SW 1271 (cell line): ENCODE measurements around the gene STT3B.
A peak's percentile ranks its signal among the peaks of the same experiment; 100 is the strongest.
"Not testable (repeated sequence)": the region's sequence is repeated elsewhere in the genome, so short reads cannot be mapped to it uniquely, and the experiment has no call there.

Experiments
- DNase-seq, 2 experiments: peaks; one replicate each; lab custom pipeline; 2025; lab: John Stamatoyannopoulos, UW

Gene STT3B

DNA sequence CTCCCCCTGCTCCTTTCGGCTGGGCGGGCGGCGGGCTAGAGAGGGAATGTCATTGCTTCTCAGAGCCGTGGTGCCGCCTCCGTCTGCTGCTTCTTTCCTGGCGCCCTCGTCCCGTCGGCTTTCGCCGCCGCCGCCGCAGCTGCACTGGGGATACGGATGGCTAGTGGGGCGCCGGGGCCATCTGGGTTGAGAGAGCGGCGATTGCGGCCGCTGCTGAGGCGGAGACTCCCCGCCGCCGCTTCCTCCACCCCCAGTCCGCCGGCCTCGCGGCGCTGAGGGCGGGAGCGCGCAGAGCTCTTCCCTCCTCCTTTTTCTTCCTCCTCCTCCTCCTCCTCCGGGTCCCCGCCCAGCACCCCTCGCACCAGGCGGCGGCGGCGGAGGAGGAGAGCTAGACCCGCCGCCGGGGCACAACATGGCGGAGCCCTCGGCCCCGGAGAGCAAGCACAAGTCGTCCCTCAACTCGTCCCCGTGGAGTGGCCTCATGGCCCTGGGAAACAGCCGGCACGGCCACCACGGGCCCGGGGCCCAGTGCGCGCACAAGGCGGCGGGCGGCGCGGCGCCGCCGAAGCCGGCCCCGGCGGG, at the start of gene STT3B:
Gene STT3B, plus strand, starts transcription at position 339 of the 582 bp plus-strand sequence. Its CDS starts 74 bp downstream, at position 413.
- peak; percentile 51 to 89 for DNase-seq

DNA sequence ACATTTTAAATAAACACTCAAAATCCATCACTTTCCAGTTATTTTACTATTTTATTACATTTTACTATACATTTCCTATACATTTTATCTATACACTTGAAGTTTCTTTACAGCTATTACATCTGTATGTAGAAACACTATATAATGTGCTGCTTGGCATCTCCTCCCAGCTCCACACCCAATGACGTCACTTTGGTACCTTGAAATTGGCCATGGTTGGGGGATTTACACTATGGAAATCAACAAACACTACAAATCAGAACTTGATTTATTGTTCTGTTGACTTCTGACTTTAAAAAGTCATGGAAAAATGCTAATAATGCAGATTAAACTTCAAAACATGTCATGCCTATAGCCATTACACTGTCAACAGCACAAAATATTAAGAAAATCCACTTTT, 48.9 kb upstream of the STT3B start:
- no peak for DNase-seq

DNA sequence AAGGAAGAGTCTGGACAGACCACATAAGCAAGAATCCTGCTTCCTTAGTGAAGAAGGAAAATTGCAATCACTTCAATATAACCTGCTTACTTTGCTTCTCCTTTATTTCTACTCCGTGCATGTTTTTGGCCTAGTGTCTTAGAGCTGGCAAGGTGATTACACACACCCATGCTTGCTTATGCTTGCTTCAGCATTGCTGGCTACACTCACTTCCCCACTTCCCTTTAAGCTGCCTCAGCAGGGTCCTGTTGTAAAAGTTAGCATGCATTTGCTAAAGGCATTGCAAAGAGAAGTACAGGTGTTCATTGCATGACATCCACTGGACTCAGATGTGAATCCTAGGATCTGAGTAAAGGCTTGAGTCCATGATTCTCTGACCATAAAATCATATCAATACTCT, 47.5 kb upstream of the STT3B start:
- no peak for DNase-seq

DNA sequence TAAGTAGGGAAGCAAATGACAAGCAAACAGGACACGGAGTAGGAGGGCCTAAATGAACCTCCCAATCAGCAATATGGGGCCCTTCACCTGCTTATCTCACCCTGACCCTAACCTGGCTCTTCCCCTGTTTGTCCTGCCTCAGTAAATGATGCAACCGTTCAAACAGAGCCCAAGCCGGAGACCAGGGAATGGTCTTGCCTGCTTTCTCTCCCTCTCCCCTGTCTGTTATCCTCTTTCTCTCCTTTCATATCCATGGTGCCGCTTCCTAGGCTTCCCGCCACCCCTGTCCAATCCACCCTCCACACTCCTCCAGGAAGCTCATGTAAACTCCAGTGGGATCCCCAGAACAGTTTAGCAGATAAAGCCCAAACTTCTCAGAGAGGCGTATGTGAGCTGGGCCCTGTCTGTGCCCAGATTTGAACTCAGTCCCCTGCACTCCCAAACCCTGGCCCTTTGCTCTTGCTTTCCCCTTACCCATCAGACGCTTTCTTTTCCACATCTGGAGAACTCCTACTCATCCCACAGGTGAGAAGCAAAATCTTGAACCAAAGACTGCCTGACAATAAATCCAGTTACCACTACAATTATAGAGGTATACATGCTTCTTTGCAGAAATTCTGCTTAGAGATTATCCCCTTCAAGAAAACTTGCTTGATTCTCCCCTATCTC, 45.7 kb upstream of the STT3B start:
- no peak for DNase-seq

DNA sequence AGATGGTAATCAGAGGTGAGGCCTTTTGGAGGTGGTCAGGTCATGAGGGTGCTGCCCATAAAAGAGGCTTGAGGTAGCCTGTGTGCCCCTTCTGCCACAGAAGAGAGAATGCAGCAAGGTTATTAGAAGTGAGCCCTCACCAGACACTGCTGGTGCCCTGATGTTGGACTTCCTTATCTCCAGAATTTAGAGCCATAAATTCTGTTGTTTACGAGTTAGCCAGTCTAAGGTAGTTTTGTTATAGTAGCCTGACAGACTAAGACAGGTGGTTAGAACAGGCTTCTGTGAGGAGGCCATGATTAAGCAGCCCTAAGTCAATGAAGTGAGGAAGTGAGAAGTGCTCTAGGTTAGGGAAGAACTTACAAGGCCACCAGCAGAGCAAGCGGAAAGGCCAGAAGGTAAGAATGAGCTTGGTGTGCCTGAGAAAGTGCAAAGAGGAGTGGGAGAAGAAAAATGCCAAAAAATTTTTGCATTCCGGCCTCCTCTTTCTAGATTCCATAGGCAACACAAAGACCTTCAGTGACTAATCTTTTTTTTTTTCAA, 44.2 kb upstream of the STT3B start:
- DNase-seq: no peak

DNA sequence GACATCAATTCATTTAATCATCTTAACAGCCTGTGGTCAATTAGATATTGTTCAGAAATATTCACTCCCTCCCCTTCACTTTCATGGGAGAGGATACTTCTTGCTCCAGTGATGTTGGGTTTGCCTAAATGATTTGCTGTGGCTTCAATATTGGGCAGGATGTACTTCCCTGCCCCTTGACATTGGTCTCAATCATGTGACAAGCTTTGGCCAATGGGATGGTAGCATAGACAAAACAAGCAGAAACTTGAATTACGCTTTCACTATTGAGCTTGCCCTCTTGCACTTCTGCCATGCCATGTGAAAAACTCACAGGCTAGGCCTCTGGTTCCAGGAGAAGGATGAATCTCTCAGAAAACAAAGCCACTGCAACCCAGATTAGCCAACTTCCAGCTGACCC, 42.2 kb upstream of the STT3B start:
- no peak for DNase-seq

DNA sequence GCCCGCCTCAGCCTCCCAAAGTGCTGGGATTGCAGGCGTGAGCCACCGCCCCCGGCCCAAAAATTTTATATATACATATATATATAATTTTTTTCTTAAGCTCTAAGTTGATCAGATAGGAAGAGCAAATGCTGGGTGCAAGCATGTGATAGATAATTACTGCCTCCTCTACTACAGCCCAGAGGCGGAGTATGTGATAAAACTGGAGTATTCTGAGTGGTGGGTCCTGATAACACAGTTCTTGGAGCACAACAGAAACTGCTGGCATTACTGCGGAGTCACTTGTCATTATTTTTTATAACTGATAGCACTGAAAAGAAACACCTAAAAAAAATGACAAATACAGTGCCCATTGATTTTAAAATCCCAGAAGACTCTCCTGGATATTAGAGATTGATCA, 41.1 kb upstream of the STT3B start:
- no peak for DNase-seq

DNA sequence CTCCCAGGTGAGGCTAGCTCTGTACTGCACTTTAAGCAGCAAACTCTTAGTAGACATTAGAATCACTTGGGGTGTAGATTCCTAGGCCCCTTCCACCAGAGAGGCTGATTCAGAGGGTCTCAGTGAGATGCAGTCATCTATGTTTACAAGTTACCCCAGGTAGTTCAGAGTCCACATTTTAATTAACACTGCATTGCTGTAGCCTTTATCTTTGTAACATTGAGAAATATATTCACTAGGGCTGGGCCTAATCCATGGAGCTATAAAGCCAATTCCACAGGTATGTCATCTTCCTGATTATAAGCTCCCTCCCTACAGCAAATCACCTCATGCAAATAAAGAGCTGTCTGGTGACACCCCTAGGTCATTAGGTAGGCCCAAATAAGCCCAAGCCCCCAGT, 39.6 kb upstream of the STT3B start:
- no peak for DNase-seq

DNA sequence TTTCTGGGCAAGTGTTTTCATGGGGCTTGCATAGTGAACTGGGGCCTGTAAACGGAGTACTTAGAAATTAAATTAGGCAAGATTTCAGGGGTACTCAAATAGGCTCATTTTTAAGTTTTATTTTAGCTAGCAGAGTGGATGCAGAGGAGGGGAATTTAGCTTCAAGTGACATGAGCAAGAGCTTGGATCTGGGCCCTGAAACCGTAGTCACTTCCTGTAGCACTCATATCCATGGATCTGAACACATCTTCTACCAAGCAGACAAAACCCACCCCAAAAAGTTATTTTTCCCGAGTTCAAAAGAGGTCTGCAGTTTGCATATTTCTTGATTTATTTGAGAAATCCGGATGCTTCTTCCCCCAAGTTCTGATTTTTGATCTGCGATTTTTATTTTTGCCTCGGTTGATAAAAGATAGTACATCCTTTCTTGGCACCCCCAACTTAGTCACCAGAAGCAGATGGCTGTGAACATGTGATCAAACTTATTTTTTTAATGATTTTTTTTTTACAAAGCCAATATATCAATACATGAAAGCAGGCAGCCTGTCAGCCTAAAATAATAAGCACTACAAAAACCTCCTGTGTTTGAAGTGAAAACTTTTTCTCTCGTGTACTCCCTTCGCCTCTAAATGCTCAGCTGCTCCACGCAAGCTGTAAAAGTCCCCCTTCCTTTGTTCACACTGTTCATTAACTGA, 36.6 kb upstream of the STT3B start:
- DNase-seq: no peak

DNA sequence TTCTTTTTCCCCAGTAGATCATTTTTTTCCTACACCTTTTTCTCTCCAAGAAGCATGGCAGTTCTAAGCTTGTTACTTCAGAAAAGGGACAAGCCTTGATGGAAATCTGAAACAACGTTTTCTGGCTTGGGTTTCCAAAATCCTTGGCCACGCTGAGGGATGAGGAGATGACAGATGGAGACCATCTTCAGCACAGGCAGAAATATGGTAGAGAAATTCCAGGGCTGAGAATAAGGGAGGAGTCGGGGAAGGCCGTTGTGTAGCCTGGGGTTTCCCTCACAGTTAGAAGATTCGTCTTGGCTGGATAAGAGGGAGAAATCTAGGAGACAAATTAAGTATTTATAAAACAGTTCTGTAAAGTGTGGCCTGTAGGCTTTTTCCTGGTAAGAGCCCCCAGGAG, 33.9 kb upstream of the STT3B start:
- DNase-seq: no peak

DNA sequence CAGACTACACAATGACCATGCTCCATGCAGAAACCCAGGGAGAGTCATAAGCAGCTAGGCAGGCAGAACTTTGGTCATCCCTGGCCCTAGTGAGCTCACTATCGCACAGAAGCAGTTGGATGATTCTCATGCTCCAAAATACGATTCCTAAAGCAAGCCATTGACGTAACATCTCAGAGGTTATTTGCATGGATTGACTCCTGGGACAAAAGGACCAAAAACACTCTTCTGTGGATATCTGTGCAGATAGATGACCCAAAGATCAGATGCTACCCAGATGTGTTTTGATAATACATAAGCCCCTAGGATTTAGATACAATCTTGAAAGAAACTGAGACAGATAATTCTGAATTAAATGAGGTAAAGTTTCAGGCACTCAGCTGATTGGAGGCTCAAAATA, 33.4 kb upstream of the STT3B start:
- DNase-seq: no peak

DNA sequence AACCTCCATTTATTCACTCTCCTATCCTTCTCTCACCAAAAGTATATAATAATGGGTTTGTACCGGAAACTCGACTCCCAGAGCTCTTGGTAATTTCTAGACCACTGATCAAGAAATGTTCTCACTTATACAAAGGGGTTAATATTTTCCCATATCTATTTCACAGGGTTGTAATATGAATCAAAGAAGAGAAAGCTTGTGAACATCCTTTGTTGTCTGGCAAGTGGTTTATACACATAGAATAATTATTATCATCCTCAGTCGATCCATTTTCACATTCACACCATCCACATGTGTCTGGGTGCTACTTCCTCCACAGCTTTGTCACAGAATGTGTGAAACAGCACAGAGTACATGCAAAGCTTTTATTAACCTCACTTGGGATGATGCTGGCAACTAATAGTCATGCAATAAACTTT, 29.9 kb upstream of the STT3B start:
- no peak for DNase-seq

DNA sequence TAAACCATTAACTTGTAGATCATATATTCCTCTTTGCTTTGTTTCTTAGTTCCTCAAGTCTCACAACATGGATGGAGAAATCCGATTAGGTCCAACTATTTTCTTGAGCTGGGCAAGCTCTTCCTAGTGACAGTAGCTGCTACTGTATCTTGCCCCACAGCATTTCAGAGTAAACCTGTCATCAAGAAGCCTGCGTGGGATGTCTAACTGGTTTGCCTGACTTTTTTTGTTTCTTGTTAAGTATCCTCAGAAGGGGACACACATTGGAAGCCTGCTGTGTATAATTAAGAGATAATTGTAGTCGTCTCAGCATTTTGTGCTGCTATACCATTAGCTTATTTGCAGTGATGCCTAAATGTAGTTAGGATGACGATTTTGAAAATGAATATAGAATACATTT, 29.3 kb upstream of the STT3B start:
- no peak for DNase-seq

DNA sequence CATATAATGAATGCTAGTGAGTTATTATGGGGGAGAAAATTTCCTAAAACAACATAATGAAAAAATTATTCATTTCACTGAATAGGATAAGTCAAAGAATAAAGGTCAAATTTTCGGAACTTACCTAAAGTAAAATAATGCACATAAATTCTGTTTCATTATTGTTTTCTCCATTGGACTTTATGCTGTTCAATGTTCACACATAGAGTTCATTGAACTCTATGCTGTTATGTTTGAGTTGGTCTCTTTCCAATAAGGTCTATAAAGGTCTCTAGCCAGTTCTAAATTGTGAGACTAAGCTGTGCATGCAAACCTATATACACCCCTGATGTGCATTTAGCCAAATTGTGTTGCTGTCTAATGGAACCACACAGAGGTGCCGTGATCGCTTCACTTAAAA, 28.5 kb upstream of the STT3B start:
- DNase-seq: no peak

DNA sequence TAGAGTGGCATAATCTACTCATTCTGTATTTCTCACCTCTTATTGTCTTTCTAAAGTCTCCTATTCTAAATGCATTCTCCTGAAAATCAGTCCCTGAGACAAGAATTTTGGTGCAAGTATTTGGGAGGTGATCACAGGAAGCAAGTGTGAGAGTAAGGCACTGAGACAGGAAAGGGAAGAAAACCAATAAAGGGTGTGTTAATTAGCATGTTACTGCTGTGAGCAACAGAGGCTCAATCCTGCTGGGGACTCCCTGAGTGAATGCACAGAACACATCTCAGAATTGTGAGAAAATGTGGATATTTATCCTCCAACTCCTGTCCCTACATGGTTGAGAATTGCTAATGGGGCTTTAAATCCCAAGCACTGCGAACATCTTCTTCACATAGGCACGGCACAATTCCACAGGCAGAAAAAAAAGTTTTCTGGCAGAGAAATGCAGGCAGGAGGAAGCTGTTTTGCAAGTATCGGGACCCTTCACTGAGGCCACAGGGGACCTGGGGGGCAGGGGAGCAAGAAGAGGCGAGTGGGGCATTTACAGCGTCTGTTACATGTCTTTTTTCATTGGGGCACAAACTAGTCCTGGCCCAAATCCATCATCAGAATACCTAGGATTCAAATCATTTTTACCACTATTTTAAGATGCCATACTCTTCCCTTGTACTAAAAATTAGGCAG, 27.2 kb upstream of the STT3B start:
- DNase-seq: no peak

DNA sequence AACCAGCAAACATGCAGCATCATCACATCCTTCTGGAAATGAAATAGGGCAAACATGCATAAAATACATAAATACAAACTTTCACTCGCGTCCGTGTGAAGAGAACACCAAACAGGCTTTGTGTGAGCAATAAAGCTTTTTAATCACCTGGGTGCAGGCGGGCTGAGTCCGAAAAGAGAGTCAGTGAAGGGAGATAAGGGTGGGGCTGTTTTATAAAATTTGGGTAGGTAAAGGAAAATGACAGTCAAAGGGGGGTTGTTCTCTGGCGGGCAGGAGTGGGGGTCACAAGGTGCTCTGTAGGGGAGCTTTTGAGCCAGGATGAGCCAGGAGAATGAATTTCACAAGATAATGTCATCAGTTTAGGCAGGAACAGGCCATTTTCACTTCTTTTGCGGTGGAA, 26.2 kb upstream of the STT3B start:
- not testable (repeated sequence) for DNase-seq

DNA sequence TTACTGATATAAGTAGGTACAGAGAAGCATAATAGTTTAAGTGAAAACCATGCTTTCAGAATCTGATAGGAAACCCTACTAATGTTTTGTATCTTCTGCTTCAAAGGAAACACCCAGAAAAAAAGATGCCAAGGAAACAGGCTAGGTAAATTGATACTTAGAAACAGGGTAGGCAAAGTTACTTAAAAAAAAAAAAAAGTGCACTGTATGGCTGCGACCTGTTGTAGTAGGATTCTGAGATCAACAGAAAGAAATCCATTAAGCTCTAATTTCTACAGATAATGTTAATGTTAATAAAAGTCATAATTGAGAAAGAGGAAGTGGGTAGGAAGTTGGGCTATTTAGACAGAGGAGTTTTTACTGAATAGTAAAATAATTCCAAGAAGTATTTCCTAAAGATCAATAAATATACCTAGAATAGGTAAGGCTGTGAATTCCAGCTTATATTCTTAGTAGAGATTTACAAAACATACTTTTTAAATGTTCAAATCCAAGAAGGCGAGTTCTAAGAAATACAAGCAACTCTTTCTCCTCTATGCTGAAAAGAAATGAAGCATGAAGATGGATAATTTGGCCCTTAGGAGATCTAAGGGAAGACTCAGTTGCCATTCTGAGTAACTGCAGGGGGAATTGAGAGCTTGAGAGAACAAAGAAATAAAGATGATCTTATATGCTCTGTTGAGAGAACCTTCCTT, 24.1 kb upstream of the STT3B start:
- DNase-seq: no peak

DNA sequence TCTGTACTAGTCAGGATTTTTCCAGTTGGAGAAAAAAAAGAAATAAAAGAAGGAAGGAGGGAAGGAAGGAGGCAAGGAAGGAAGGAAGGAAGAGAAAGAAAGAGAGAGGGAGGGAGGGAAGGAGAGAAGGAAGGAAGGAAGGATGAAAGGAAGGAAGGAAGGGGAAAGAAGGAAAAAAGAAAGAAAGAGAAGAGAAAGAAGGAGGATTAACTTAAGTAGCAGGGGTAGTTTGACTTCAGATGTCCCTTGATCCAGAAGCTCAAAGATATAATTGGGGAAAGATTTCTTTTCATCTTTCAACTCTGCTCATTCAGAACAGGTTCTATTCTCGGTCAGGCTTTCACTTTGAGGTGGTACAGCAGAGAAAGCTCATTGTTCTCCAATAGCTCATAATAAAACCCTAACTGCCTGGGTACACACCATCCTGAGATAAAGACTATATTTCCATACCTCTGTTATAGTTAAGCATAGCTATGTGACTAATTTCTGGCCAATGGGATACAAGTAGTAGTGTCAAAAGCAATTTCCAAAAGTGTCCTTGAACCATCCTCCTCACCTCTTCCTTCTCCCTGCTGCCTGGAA, 23.5 kb upstream of the STT3B start:
- no peak for DNase-seq

DNA sequence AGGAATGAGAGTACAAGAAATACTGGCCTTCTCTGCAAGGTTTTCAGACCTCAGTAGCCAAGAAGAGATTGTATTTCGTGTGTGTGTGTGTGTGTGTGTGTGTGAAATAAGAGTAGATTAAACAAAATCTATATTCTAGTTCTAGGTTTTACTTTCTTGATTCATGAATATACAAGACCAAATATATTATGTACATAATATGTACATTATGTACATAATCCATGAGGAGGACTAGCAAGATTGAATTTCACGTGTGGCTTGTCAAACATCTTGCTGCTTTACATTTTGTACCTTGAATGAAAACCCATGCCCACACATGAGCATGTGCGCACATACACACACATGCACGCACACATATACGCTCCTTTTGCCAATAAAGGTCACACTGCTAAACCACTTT, 18.2 kb upstream of the STT3B start:
- no peak for DNase-seq

DNA sequence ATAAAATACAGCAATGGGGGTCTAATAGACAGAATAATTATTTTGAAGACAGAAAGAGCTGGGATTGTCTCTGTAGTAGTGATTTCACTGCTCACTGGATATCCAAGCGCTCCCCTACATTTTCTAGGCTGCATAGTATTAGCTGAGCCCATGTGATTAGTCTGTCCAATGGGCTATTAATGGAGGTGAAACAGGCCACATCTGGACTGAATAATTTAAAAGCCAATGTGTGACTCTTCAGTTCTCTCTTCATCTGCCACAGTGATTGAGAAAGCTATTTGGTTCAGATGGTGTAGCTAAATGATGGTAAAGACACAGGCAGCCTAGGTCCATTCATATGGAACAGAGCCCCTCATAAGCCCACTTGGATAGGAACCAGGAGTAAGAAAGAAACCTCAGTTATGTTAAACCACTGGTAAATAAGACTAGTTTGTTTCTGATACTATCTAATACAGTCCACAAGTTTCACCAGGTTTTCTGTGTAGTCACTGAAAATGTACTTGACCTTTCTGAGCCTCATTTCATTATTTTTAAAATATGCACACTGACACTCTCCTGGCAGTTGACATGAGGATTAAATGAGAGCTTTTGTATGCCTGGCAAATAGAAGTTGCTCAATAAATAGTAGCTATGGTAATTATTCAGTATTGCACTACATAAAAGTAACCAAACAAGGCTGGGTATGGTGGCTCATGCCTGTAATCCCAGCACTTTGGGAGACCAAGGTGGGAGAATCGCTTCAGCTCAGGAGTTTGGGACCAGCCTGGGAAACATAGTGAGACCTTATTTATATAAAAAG, 17.0 kb upstream of the STT3B start:
- no peak for DNase-seq

DNA sequence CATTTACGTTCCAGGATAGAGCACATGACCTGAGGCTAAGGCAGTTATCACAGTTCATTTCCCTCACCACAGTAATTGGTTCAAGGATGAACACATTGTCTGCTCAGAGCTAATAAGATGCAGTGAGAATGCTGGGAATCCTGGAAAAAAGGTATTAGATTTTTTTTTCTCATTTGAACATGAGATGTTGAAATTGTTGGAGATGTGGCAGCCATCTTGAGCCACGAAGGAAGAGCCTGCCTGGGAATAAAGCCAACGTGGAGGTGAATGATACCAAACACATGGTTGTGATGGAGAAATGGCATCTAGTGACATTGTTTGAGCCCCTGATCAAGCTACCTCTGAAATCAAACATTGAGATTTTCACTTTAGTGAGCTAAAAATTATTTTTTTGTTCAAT, 16.0 kb upstream of the STT3B start:
- DNase-seq: no peak
